Keratinocyte (primary cell): ENCODE measurements around the gene KLF6.

Experiments used
- CTCF ChIP-seq, 3 experiments: IDR thresholded peaks in 1 of 3; conservative IDR thresholded peaks in 1 of 3; optimal IDR thresholded peaks in 1 of 3; 2 replicates in 2 of 3; 3 replicates in 1 of 3; pipeline versions ENCODE3 to v1.5.1; 2011; ENCODE audit warnings: low read length in 3 of 3, mild to moderate bottlenecking in 3 of 3, moderate library complexity in 2 of 3, control low read depth in 1 of 3, inconsistent platforms in 1 of 3; ENCODE audit not compliant: insufficient read depth in 2 of 3; ENCODE audit errors: extremely low read depth in 1 of 3
- EZH2 ChIP-seq: IDR thresholded peaks from one replicate; pipeline ENCODE4 v1.6.1; 2012; ENCODE audit warnings: inconsistent platforms, mild to moderate bottlenecking, low read length, moderate library complexity

GRCh38 chr10:3830946-3831345, 45.9 kb upstream of the KLF6 start:
- TF ChIP-seq CTCF (optimal IDR thresholded peaks at IDR 0.05 in 1 of 3, IDR thresholded peaks at IDR 0.05 in 1 of 3, conservative IDR thresholded peaks at IDR 0.05 in 1 of 3; ENCODE audit: extremely low read depth in 1 of 3, insufficient read depth in 2 of 3, low read length in 3 of 3) (no peak), EZH2 (no peak)
